H1 (cell line): ENCODE measurements around the gene ARHGEF4. TPM values are rescaled to one million over a fixed set of nuclear protein-coding genes. Genes with fewer than 3 reads are reported as not detected.

Experiments
- ATF3 ChIP-seq: IDR thresholded peaks from 2 replicates; pipeline ENCODE4 v1.6.1; 2011; ENCODE audit warnings: low read depth, mild to moderate bottlenecking, low read length; ENCODE audit not compliant: insufficient read depth
- CHD7 ChIP-seq: fragments of 300-600 bp; sonication (generic); IDR thresholded peaks from 2 replicates; pipeline ENCODE4 v1.7.1; 2012; ENCODE audit warnings: low read length, moderate library complexity, mild to moderate bottlenecking, inconsistent platforms; ENCODE audit not compliant: insufficient replicate concordance
- polyA plus RNA-seq, 7 experiments: library from polyadenylated mRNA; depleted of rRNA in 3 of 7; stranded (reverse) in 5 of 7; unstranded in 2 of 7; fragments of >200 nt in 5 of 7; fragments of 200-250 nt in 2 of 7; gene quantifications; 1 replicate in 5 of 7; 2 replicates in 1 of 7; 4 replicates in 1 of 7; pipeline versions ENCODE4 v1.2.1 to v1.2.3, GENCODE V29; 2011 to 2013; ENCODE audit warnings: missing spikeins in 2 of 7, mixed read lengths in 2 of 7
- total RNA-seq: library from RNA; stranded (reverse); fragmentation: NEBNext Ultra II Directional; extraction: Animal tissue kit (Norgen Biotek cat#: 25700); gene quantifications from 2 replicates; pipeline ENCODE4 v1.2.1, GENCODE V29; 2021

ARHGEF4 gene
- total and polyA plus RNA-seq, 2 of the 8 experiments (the other 6 are each of a cell fraction or from before 2014, with no cell fraction given) = 10.6 to 14.6 TPM

DNA sequence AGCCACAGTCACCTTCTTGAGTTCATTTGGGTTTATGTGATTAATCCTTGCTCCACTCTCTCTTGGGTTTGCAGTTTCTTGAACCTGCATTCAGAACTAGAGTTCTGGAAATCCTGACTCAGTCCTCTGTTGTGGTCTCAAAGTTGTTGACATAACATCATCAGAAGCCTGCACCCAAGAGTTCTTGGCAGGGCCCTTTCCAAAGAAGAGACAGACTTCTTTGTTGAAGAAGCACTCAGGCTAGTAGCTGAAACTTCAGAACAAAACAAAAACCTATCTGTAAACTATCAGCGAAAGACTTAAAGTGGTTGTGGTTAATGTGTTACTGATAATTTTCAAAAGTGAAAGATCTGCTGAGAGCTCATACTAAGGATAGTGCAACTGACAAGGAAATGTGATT lies 135.7 kb downstream of the ARHGEF4 start (continued):
- TF ChIP-seq CHD7 (no peak), ATF3 (no peak)
